ENCODE results near the gene TRPV3. TPM values are rescaled to one million over a fixed set of nuclear protein-coding genes. Genes with fewer than 3 reads are reported as not detected.

The TRPV3 gene
- total and polyA plus RNA-seq, 8 donors: 0.55 to 4.2 (median 1.9) TPM

GRCh38 chr17:3558603-3559269, 1.1 kb upstream of the TRPV3 start:
- intact Hi-C loops (cut with DNase I): no loop called here
- ATAC-seq: peak; percentile 26
- no peak for TF ChIP-seq CTCF (IDR thresholded peaks at IDR 0.05)
- Histone ChIP-seq H3K27me3 (peaks cover 0 to 49% of the 10 kb centered on the region in 2 donors), H3K36me3 (no peaks in the 10 kb centered on the region), H3K9me3 (no peaks in the 10 kb centered on the region), H3K27ac (no peak overlapping the region), H3K4me1 (no peaks in the 10 kb centered on the region), H3K4me3 (no peak overlapping the region)
- DNase-seq: peak in 2 of 4 donors; percentile 27 to 48

GRCh38 chr17:3556916-3557767, 470 bp downstream of the TRPV3 start:
- no peaks in the 10 kb centered on the region for H3K36me3 ChIP-seq
- TF ChIP-seq CTCF (IDR thresholded peaks at IDR 0.05): no peak
- H3K4me1 ChIP-seq: no peaks in the 10 kb centered on the region
- peak in 1 of 4 donors; percentile 7 for DNase-seq
- H3K27me3 ChIP-seq: peaks cover 0 to 54% of the 10 kb centered on the region in 2 donors
- peak; percentile 12 for ATAC-seq
- no peak overlapping the region for H3K27ac ChIP-seq
- no peak overlapping the region for H3K4me3 ChIP-seq
- H3K9me3 ChIP-seq: no peaks in the 10 kb centered on the region
- intact Hi-C loops (cut with DNase I): no loop called here

- H3K27ac ChIP-seq: no peak overlapping the region
- intact Hi-C loops (cut with DNase I): no loop called here
- no peaks in the 10 kb centered on the region for H3K36me3 ChIP-seq
- H3K27me3 ChIP-seq: peaks cover 0 to 54% of the 10 kb centered on the region in 2 donors
- no peaks in the 10 kb centered on the region for H3K9me3 ChIP-seq
- ATAC-seq: no peak
- DNase-seq: no peak
- TF ChIP-seq CTCF (IDR thresholded peaks at IDR 0.05): no peak
- H3K4me1 ChIP-seq: no peaks in the 10 kb centered on the region
- H3K4me3 ChIP-seq: no peak overlapping the region
Observed at GRCh38 chr17:3556239-3556915, 1.2 kb downstream of the TRPV3 start.

- Histone ChIP-seq H3K36me3 (no peaks in the 10 kb centered on the region), H3K9me3 (no peaks in the 10 kb centered on the region), H3K27ac (no peak overlapping the region), H3K27me3 (peaks cover 0 to 54% of the 10 kb centered on the region in 2 donors), H3K4me3 (no peak overlapping the region), H3K4me1 (no peaks in the 10 kb centered on the region)
- no peak for TF ChIP-seq CTCF (IDR thresholded peaks at IDR 0.05)
- ATAC-seq (no peak), DNase-seq (no peak)
- intact Hi-C loops (cut with DNase I): no loop called here
Observed at GRCh38 chr17:3555189-3555796, 2.3 kb downstream of the TRPV3 start.

Measured in left lung (tissue), 10 donors.